ACHN (cell line): Measurements from ENCODE around the gene CPB1.
"Not testable (repeated sequence)": the region's sequence is repeated elsewhere in the genome, so short reads cannot be mapped to it uniquely, and the experiment has no call there.

Experiments
- DNase-seq: peaks from one replicate; pipeline ENCODE4 v3.0.0-alpha.2; 2015
- in situ Hi-C: cut with HindIII; loops from 2 replicates; pipeline ENCODE4 v1.10.0; 2017; ENCODE audit warnings: low sequenced_read_pairs, low pct_ligation_motif_present, low pct_unique_long_range_greater_than_20kb

Gene CPB1

DNA sequence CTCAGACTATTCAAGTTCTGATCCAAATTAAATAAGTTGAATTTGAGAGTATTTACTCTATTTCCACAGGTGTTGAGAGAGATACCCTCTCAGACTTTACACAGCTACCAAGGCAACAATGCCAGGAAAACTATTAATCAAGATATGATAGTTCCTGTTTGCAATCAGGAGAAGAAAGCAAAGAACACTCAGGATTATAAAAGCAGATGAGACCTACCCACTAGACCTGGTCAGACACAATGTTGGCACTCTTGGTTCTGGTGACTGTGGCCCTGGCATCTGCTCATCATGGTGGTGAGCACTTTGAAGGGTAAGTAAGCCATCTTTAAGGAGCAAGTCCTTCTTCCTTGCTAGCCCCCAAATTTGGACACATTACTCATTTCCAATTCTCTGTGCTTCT lies at the start of gene CPB1:
Gene CPB1, plus strand, starts transcription at position 227 of the 400 bp plus-strand sequence. Its CDS starts 13 bp downstream, at position 240.
- in situ Hi-C loops: no loop called here

DNA sequence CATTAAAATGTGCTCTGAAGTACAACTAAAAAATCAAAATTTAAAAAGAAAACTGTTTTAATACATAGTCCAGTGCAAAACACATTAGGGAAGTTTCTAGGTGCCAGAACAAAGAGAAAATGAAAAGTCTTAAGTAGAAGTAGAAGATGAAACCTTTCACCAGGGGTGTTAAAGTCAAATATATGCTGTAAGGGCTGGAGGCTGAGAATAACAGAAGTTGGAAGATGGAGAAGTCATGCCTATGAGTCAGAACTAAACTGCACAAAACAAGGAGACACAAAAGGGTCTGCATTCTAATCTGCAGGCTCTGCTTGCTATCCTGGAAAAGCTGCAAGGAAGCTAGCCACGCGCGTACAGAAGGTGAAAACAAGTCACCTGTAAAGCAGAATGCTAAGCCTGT lies 48.7 kb upstream of the CPB1 start:
- DNase-seq: no peak
- in situ Hi-C loops: no loop called here

More for the DNA sequence above, at the start of gene CPB1:
- DNase-seq: no peak

DNA sequence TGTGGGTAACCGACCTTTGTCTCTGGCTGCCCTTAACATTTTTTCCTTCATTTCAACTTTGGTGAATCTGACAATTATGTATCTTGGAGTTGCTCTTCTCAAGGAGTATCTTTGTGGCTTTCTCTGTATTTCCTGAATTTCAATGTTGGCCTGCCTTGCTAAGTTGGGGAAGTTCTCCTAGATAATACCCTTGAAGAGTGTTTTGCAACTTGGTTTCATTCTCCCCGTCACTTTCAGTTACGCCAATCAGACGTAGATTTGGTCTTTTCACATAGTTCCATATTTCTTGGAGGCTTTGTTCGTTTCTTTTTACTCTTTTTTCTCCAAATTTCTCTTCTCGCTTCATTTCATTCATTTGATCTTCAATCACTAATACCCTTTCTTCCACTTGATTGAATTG lies 42.6 kb upstream of the CPB1 start:
- DNase-seq, in situ Hi-C loops: not testable (repeated sequence)

DNA sequence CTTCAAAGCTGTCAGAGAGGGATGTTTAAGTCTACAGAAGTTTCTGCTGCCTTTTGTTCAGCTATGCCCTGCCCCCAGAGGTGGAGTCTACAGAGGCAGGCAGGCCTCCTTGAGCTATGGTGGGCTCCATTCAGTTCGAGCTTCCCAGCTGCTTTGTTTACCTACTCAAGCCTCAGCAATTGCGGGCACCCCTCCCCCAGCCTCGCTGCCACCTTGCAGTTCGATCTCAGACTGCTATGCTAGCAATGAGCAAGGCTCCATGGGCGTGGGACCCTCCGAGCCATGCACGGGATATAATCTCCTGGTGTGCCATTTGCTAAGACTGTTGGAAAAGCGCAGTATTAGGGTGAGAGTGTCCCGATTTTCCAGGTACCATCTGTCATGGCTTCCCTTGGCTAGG lies 41.5 kb upstream of the CPB1 start:
- in situ Hi-C loops, DNase-seq: not testable (repeated sequence)

DNA sequence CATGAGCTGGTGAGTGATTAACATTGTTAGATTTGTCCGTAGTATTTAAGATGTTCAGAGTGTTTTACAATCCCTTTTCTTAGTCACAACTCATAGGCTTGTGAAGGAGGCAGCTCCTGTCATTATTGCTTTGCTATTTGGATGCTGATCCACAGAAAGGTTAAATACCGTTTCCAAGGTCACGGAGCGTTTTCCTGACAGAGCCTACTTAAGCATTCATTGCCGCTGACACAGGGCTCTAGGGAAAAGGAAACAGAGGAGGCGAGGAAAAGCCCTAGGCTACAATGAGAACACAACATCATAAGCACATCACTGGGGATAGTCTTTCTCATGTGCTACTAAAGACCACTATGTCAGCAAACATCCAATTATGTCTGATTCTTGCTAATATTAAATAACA lies 38.5 kb upstream of the CPB1 start:
- in situ Hi-C loops: no loop called here
- no peak for DNase-seq

DNA sequence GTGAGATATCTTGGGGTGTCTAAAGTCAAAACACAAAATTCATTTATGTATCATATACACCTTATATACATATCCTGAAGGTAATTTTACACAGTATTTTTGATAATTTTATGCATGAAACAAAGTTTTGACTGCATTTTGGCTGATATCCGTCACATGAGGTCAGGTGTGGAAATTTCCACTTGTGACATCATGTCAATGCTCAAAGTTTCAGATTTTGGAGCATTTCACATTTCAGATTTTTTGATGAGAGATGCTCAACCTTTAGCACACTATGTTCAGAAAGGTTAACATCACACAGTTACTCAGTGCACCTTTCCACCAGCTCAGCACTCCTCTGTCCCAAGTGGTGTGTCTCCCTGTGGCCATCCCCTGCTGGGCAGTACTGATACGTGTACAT lies 37.7 kb upstream of the CPB1 start:
- in situ Hi-C loops: no loop called here
- DNase-seq: no peak

DNA sequence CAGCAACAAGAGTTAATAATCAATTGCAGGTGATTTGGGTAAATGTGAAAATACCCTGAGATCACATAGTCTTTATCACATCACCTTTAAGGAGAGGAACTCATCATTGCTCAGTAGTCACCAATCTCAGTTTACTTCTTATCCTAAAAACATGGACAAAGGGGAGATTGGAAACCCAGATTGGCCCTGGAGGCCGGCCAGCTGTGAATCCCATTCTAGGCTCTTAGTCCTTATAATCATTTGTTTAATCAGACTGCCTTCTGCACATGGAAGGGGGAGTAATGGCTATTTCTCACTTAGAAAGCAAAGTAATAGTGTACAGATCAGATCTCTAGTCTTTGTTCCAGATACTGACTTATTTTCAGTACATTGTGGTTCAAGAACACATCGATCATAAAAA lies 37.2 kb upstream of the CPB1 start:
- in situ Hi-C loops: no loop called here
- DNase-seq: no peak

DNA sequence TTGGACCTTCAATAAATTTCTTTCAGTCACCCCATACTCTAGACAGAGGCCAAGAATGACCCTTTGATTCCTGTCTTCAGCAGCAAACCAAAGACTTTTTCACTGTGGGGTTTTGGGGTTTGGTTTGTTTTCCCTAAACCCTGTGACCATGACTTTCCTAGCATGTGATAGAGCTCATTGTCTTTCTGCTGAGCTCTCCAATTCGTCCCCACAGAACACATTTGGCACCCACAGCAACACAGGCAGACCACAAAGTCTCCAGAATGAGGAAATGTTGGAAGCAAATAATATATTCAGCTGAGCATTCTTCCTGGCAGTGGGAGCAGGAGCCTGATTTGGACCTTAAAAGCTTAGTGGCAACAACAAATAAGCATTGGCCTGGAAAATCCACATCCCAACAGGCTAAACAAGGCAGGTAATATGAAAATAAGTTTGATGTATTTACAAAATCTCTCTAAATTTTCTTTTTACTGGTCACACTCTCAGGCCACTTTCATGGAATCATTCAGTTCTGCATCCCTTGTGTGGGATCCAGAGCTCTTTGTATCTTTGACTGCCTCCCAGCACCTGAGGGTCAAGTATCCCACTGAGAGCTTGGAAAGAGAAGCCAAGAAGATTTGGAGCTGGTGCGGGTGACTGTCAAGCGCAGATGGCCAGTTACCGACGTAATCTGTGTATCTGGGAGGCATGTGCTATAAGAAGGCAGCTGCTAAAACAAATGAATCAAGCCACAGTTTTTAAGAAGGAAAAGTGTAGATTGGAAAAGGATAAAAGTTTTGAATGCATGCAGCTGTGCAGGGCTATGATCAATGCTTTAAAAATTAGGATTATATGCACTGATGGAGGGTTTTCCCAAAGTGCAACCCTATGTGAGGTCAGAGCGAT lies 36.5 kb upstream of the CPB1 start:
- DNase-seq: no peak
- in situ Hi-C loops: no loop called here

DNA sequence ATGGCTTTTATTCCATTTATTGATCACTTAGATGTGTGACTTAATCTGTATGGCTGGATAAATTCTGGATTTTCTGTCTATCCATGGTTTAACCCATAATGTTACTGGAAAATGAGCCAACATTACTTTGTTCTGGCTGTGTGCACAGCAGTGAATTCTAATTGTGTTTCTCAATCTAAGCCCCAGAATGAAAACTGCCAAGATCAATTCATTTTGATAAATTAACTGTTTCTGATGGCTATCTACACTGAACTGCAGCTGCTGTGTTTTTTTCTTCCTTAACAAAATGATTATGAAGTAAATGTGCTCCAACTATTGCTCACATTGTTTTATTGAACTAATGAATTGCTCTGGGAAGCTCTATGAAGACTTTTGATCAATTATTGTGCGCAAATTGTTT lies 35.7 kb upstream of the CPB1 start:
- DNase-seq: no peak
- in situ Hi-C loops: no loop called here

DNA sequence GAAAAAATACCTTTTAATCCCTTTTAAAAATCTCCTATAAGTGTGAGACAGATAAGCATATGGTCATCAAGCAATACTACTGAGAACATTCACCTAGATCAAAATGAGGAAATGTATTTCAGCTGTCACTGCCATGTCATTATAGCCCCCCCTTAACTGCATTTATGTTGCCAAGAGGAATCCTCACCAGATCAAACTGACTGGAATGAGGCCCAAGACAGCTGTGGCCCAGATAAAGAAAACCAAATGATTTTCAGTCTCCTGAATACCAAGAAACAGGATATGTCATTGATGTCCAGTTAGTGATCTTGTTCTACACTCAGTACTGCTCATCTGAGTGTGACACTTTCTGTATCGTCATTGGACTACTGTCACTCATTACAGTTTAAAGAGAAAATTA lies 35.1 kb upstream of the CPB1 start:
- in situ Hi-C loops: no loop called here
- no peak for DNase-seq

DNA sequence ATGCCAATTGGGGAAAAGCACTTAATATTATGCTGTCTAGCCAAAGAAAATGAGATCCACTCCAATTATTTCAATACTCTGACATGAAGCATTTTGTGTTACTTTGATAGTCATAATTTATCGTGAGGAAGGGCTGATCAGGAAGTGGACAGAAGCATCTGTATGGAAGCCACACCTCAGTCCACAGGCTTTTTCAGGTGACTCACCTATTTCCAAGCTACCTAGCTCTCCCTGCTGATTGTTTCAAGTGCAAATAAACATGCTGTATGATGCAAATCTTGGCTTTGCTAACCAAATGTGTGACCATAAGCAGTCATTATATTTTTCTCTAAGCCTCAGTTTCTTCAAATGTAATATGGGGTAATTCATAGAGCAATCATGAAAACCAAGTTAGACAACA lies 30.8 kb upstream of the CPB1 start:
- in situ Hi-C loops: no loop called here

DNA sequence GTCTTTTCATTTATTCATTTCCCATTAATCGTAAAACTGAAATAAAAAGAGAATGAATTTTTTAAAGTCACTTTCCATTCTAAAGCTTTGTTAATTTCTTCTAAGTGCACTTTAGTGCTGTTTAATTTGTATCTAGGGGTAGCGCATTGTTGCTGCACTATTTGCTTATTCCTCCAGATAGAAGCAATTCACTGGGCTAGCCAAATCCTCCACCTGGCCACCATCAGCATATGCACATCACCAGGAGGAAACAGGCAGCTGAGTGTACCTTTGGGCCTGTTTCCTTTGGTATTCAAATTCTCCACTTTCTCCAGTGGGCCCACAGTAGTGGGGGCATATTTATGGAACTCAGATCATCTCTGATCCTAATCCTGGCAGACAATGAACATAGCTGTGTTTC lies 29.8 kb upstream of the CPB1 start:
- in situ Hi-C loops: no loop called here
- DNase-seq: no peak

More for the DNA sequence above, 30.8 kb upstream of the CPB1 start:
- DNase-seq: no peak

DNA sequence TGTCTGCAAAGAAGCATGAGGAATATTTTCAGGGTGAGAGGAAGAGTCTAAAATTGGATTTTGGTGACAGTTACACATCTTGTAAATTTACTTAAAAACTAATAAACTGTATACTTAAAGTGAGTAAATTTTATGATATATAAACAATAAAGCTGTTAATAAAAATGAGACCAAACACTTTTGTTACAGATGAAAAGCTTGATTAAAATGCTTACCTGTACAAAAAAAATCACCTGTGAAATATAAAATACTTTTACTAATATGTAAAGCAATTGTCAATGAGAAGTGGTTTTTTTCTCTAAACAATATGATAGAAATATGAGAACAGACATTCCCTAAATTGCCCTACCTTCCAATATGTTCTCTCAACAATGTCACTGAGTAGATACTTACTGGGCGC lies 27.2 kb upstream of the CPB1 start:
- in situ Hi-C loops: no loop called here
- no peak for DNase-seq

DNA sequence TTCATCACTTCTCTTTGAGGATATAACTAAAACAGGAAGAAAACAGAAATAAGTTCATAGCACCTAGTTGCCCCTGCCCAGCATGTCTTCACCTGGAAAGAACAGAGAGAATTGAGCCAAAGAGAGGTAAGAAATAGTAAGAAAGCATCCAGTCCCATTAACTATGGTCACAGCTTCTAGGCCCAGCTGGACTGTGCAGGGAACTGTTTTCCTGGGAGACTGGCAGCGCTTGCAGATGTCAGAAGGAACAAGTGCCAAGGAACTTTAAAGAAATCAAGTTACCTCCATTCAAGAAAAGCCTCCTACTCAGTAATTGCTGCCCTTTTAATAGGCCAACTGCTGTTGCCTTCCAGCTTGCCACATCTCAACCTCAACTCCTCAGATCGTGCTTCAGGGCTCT lies 17.8 kb upstream of the CPB1 start:
- in situ Hi-C loops: no loop called here
- DNase-seq: no peak

DNA sequence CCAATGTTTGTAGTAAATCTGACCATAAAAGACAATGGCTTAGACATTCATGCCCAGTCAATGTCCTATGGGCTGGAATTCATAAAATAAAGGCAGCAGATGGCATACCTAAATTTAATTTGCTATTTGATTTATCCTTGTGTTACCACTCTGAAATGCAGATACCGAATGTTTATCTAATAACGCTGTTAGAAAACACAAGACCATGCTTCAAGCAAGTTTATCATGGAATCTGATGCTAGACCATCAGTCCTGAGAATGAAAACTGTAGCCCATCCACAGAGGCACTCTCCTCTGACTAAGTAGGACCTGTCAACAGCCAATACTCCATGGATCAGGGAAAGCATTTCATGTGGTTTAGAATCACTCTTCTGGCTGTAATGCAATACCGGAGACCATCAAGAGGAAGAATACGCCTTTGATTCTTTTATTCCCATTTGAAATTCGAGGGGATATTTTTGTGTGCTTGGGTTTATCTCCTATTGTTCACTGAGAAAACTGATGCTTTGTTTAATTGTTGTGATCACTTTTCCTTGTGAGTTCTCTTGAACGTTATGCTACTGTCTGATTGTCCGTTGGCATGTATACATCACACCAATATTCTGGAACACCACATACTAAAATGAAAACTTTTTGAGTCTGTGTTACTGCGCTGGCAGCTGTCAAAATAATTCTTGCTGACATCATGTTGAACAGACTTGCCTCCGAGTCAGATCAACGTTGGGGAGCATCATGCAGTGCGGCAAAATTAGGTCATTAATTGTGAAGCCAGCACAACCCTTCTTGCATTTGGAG lies 12.1 kb upstream of the CPB1 start:
- no peak for DNase-seq
- in situ Hi-C loops: no loop called here

DNA sequence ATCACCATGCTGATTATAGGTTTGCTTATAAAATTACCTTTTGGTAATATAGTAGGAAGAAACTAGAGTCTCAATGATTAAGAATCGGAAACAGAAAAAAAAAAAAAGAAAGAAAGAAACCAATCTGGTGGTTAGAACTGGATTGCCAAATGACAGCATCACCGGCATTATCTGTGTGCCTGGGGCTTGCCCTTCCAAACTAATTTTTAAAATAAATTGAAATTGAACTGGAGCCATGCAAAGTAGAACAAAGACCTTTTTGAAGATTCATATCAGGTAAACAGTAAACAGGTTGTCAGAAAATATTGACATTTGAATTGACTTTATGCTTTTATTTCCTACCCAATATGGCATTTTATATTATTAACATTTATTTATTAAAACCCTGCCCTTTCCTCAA lies 11.2 kb upstream of the CPB1 start:
- in situ Hi-C loops: no loop called here
- no peak for DNase-seq

DNA sequence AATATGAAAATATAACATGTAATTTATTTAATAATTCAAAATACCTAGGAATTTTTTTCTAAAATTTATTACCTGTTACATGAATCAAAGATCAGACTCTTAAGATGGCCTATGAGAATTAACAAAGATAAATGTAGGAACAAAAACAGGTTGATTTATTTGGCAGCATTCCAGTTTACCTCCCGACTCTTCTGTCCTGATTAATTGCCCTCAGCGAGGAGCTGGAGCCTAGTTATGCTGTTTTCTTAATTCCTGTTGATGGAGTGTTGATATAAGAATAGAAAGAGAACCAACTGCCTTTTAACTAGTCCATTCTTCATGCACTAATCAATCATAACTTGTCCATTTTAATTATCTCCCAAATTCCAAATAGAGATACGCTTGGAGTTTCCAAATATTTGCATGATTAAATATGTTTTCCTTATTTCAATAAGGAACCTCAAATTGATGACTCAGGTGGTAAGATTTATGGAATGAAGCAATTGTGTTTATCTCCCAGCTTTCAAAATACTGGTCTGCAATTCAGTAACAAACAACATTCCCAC lies 10.6 kb upstream of the CPB1 start:
- no peak for DNase-seq

DNA sequence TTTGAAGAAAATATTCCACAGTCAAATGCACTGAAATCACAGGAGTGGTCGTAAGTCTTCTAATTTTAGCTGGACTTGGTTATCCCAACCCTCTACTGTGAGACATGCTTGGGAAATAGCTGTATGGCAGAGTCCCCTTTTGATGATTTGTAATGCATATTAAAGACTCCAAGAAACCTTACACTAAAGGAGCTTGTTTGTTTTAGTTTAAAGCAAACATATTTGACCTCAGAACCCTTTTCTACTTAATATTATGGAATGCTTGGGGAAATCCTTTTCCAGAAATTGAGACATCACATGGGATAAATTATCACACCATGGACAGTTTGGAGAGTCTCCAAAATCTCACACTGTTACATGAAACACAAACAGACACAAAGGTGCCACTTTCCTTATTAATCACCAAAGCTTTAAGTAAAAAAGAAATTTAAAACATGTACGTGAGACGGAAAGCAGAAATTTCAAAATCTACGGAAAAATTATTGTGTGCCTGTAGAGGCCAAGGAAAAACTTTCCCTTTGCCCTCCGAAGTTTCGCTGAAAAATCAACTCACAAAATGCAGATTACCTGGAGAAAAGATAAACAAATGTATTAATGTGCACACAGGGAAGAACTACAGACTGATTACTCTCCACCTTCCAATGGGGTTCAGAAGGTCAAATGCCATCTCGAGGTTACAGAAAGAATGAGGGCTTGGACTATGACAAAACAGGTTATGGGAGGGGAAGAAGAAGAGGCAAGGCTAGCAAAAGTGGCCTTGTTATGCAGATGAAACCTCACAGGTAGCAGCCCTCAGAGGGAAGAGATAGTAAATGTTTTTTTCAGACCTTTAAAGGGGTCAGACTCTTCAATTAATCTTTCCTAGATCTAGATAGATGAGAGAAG lies 7.0 kb upstream of the CPB1 start:
- in situ Hi-C loops: no loop called here
- no peak for DNase-seq

More for the DNA sequence above, 10.6 kb upstream of the CPB1 start:
- in situ Hi-C loops: no loop called here

DNA sequence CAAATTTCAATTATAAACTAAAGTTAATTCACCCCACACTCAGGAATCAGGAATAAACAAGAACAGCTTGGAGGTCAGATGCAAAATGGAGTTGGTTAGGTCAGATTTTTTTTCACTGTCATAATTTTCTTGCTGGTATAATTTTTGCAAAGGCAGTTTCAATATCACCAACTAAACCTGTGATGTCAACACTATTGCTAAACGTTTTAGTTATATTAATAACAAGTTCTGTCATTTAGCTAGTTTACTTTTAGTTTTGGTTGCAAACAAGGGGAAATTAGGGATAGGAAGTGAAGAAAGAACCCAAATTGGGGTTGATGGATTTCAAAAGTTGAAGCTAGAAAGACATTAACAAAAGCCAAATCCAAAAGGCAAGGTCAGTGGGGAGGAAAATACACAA lies 4.6 kb upstream of the CPB1 start:
- in situ Hi-C loops: no loop called here
- no peak for DNase-seq
